Stimulated activated CD8-positive, alpha-beta memory T cell treated with anti-CD3 and anti-CD28 coated beads, Interleukin-4, amount 100 ng/mL, for 24 hours (primary cell): ENCODE results near the gene FGF19.
"Not testable (repeated sequence)": the region's sequence is repeated elsewhere in the genome, so short reads cannot be mapped to it uniquely, and the experiment has no call there.

ENCODE experiments used
- DNase-seq: peaks from one replicate; pipeline ENCODE4 v3.0.0-alpha.2; 2020; ENCODE audit warnings: low read depth

Gene FGF19

GRCh38 chr11:69695995-69696394 lies 7.8 kb downstream of the FGF19 start:
- not testable (repeated sequence) for DNase-seq

- no peak for DNase-seq
Observed at GRCh38 chr11:69695581-69695980, 8.2 kb downstream of the FGF19 start.

GRCh38 chr11:69694781-69695180 lies 9.0 kb downstream of the FGF19 start:
- no peak for DNase-seq

GRCh38 chr11:69692422-69692821 lies 11.4 kb downstream of the FGF19 start:
- no peak for DNase-seq

GRCh38 chr11:69691463-69691862 lies 12.4 kb downstream of the FGF19 start:
- no peak for DNase-seq

GRCh38 chr11:69689484-69690319 lies 14.1 kb downstream of the FGF19 start:
- no peak for DNase-seq

- DNase-seq = not testable (repeated sequence)
Observed at GRCh38 chr11:69687969-69688771, 15.7 kb downstream of the FGF19 start.

- DNase-seq = no peak
Observed at GRCh38 chr11:69686856-69687255, 17.0 kb downstream of the FGF19 start.

- no peak for DNase-seq
Observed at GRCh38 chr11:69686452-69686851, 17.4 kb downstream of the FGF19 start.

GRCh38 chr11:69685348-69685747 lies 18.5 kb downstream of the FGF19 start:
- DNase-seq = no peak

- DNase-seq = no peak
Observed at GRCh38 chr11:69684651-69685050, 19.2 kb downstream of the FGF19 start.

GRCh38 chr11:69683764-69684333 lies 20.0 kb downstream of the FGF19 start:
- DNase-seq = no peak

GRCh38 chr11:69682681-69683326 lies 21.0 kb downstream of the FGF19 start:
- DNase-seq = no peak

- no peak for DNase-seq
Observed at GRCh38 chr11:69682221-69682620, 21.6 kb downstream of the FGF19 start.

GRCh38 chr11:69680688-69681087 lies 23.1 kb downstream of the FGF19 start:
- no peak for DNase-seq

- no peak for DNase-seq
Observed at GRCh38 chr11:69677749-69678148, 26.1 kb downstream of the FGF19 start.

- peak; percentile 93 for DNase-seq
Observed at GRCh38 chr11:69674886-69675714, 28.7 kb downstream of the FGF19 start, which contains the start of gene LTO1. Gene LTO1, minus strand, starts transcription at chr11:69675353. Its CDS starts 114 bp downstream, at chr11:69675239.

- no peak for DNase-seq
Observed at GRCh38 chr11:69674267-69674885, 29.4 kb downstream of the FGF19 start.

- no peak for DNase-seq
Observed at GRCh38 chr11:69671734-69672465, 31.9 kb downstream of the FGF19 start.
